ENCODE measurements around the gene TMEM176A. TPM values are rescaled to one million over a fixed set of nuclear protein-coding genes. Genes with fewer than 3 reads are reported as not detected.

Gene TMEM176A
- polyA plus RNA-seq, 2 of the 4 experiments (the other 2 are of a cell fraction), result 0.05 TPM; not detected in 1

GRCh38 chr7:150804802-150805201, 4.2 kb downstream of the TMEM176A start:
- POLR2A ChIA-PET, result no interaction called here
- Histone ChIP-seq H3K4me1 (no peaks in the 10 kb centered on the region), H3K4me3 (no peak overlapping the region), H3K27ac (no peak overlapping the region), H3K9me3 (peaks cover 5% of the 10 kb centered on the region; the same call in 1 of the 3 replicates), H3K4me2 (no peak overlapping the region)
- FAIRE-seq, result no peak
- no peak for ATAC-seq
- 19% methylated on average over 5 of the region's 5 CpGs for WGBS (ENCODE audit: missing lambda C conversion rate)
- TF ChIP-seq HMGXB4 (CRISPR knock-in tag; IDR thresholded peaks at IDR 0.05; ENCODE audit: borderline replicate concordance) (no peak), KDM5A (IDR thresholded peaks at IDR 0.05) (no peak), CBX8 (IDR thresholded peaks at IDR 0.05) (no peak), MYC (IDR thresholded peaks at IDR 0.05; ENCODE audit: borderline replicate concordance, low read length) (no peak), RFX5 (IDR thresholded peaks at IDR 0.05) (no peak), CEBPB (IDR thresholded peaks at IDR 0.05) (no peak), HOXA7 (CRISPR knock-in tag; IDR thresholded peaks at IDR 0.05) (no peak), FOXS1 (CRISPR knock-in tag; IDR thresholded peaks at IDR 0.05) (no peak), NPAS2 (CRISPR knock-in tag; IDR thresholded peaks at IDR 0.05; ENCODE audit: borderline replicate concordance) (no peak), JUNB (IDR thresholded peaks at IDR 0.05) (no peak), JUN (IDR thresholded peaks at IDR 0.05) (no peak)
- CTCF ChIA-PET, result no interaction called here
- no peak for DNase-seq (ENCODE audit: low read depth in 1 of 2, low spot score in 1 of 2)

GRCh38 chr7:150805864-150806263, 5.3 kb downstream of the TMEM176A start:
- no peak for FAIRE-seq
- no peak for ATAC-seq
- Histone ChIP-seq H3K27ac (no peak overlapping the region), H3K4me3 (no peak overlapping the region), H3K9me3 (peaks cover 5% of the 10 kb centered on the region; the same call in 1 of the 3 replicates), H3K4me2 (no peak overlapping the region), H3K4me1 (no peaks in the 10 kb centered on the region)
- CTCF ChIA-PET, result no interaction called here
- TF ChIP-seq FOSL2 (IDR thresholded peaks at IDR 0.05) (no peak), FOSL2 (CRISPR knock-in tag; IDR thresholded peaks at IDR 0.05) (no peak), E2F6 (IDR thresholded peaks at IDR 0.05; ENCODE audit: borderline replicate concordance, low read depth) (no peak), CEBPB (IDR thresholded peaks at IDR 0.05) (no peak), MAFK (IDR thresholded peaks at IDR 0.05; ENCODE audit: partially characterized antibody) (no peak), KDM1A (IDR thresholded peaks at IDR 0.05; ENCODE audit: low read depth) (no peak), BCL3 (IDR thresholded peaks at IDR 0.05) (no peak), PBX3 (IDR thresholded peaks at IDR 0.05) (no peak)
- POLR2A ChIA-PET, result no interaction called here
- DNase-seq (ENCODE audit: low read depth in 1 of 2, low spot score in 1 of 2), result no peak

GRCh38 chr7:150806454-150806853, 5.9 kb downstream of the TMEM176A start:
- DNase-seq (ENCODE audit: low read depth in 1 of 2, low spot score in 1 of 2) (no peak), ATAC-seq (no peak), FAIRE-seq (no peak)
- TF ChIP-seq JUN (IDR thresholded peaks at IDR 0.05) (no peak), EP300 (IDR thresholded peaks at IDR 0.05) (no peak), BCL3 (IDR thresholded peaks at IDR 0.05) (no peak), KDM1A (IDR thresholded peaks at IDR 0.05; ENCODE audit: low read depth) (no peak), HOXA7 (CRISPR knock-in tag; IDR thresholded peaks at IDR 0.05) (no peak), KDM5A (IDR thresholded peaks at IDR 0.05) (no peak), POLR2AphosphoS2 (conservative IDR thresholded peaks at IDR 0.05; ENCODE audit: low read length) (no peak), ESRRA (IDR thresholded peaks at IDR 0.05; ENCODE audit: borderline replicate concordance, low read length) (no peak), SMC3 (IDR thresholded peaks at IDR 0.05) (no peak), ZNF302 (CRISPR knock-in tag; IDR thresholded peaks at IDR 0.05) (no peak), FOSB (CRISPR knock-in tag; IDR thresholded peaks at IDR 0.05) (no peak), CBX8 (IDR thresholded peaks at IDR 0.05) (no peak), ZFP36 (IDR thresholded peaks at IDR 0.05; ENCODE audit: borderline replicate concordance, partially characterized antibody) (no peak), MYC (IDR thresholded peaks at IDR 0.05; ENCODE audit: borderline replicate concordance, low read length) (no peak), PBX3 (IDR thresholded peaks at IDR 0.05) (no peak), HEYL (CRISPR knock-in tag; IDR thresholded peaks at IDR 0.05) (no peak), NR3C1 (IDR thresholded peaks at IDR 0.05) (no peak), MAZ (IDR thresholded peaks at IDR 0.05; ENCODE audit: borderline replicate concordance, low read depth, low read length) (no peak)
- no peak overlapping the region for H3K4me3 ChIP-seq
- H3K4me1 ChIP-seq, result no peaks in the 10 kb centered on the region
- 49% methylated on average over 3 of the region's 3 CpGs for WGBS (ENCODE audit: missing lambda C conversion rate)
- peaks cover 5% of the 10 kb centered on the region; the same call in 1 of the 3 replicates for H3K9me3 ChIP-seq
- CTCF ChIA-PET, result no interaction called here
- H3K4me2 ChIP-seq, result no peak overlapping the region
- POLR2A ChIA-PET, result no interaction called here
- no peak overlapping the region for H3K27ac ChIP-seq

All from A549 (cell line).